HG03280 (cell line): ENCODE data around the gene ZNF385D.

ENCODE experiments used
- ATAC-seq: cut with Tn5 transposase; IDR thresholded peaks from one replicate; pipeline ENCODE4 v1.9.1; 2021; ENCODE audit warnings: mild to moderate bottlenecking, moderate library complexity; ENCODE audit not compliant: unreplicated experiment

The ZNF385D gene

DNA sequence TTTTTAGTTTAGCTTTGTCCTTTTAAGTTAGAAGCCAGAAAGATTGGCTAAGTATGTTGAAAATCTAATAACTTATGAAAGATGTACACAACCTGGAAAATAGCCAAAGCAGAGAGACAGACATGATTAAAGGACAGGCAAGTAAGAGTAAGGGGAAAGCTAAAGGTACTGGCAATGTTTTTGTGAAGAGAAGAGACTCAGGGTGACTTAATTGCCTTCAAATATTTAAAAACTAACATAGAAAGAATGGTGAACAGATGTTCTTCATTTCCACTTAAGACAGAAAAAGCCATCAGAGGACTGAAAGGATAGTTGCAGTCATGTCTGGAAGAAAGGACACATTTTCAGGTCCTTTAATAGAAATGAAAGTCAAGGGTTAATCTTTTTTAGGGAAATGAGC is 68.8 kb downstream of the ZNF385D start:
- no peak for ATAC-seq

DNA sequence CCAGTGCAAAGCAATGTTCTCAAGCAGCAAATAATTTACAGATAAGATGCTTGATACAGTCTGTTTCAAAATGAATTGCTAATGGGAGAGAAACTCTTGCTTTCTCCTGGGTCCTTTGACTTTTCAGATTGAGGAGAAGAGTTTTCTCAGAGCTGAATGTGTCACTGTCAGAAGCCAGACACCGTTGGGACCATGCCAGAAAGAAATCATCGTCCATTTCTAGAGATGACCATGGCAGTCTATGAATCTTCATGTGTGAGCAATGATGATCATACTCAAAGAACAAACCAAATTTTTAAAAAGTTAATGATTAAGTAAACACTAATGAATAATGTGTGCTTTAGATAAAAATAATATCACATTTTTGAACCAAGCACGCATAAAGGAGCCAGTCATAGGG is 77.6 kb downstream of the ZNF385D start:
- ATAC-seq, result no peak

DNA sequence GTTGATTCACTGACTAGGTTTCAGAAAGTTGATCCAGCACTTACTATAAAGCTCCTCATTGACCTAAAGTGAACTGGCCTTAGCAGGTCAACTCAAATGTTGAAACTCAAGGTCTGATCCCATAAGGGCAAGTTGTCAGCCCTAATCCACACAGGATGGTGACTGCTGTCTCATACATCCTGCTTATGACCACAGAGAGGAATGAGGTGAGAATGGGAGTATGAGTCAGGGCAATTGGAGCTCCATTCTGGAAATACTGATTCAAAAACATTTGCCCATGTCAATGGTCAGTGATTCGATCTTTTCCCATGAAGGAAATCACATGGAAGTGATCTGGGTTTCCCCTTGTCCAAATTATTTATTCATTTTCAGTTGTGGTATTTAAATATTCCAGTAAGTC is 78.7 kb downstream of the ZNF385D start:
- no peak for ATAC-seq

DNA sequence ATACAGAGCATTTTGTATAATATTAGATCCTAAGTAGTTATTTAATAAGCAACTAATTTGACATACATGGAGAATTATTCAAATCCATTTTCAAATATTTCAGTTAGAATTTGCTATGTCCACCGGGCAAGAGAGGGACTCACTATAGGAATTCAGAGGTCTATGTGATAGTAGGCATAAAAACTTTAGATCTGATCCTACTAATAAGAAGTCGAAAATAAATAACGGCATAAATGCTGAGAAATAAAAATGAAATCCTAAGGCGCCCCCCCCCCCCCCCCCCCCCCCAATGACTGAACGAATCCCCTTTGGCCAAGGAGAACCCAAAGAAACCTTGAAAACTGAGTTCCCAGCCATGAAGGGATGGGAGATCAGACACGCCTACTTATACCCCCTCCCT is 80.6 kb downstream of the ZNF385D start:
- ATAC-seq, result no peak

DNA sequence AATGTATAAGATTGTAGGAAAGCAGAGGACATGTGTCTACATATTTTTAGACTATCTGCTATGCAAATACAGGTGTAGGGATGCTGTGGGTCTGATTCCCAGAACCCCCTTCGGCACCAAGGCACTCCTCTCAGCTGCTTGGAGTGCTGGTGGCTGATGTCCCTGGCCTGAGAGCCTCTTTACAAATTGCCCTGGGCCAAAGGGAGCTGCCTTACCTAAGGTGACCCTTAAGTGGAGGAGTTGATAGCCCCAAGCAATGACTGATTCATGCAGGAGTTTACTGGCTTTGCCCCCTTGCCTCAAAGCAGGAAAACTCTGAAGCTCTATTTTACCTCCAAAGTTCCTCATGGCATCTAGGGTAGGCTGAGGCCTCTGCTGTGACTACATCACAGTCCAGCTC is 83.0 kb downstream of the ZNF385D start:
- no peak for ATAC-seq

DNA sequence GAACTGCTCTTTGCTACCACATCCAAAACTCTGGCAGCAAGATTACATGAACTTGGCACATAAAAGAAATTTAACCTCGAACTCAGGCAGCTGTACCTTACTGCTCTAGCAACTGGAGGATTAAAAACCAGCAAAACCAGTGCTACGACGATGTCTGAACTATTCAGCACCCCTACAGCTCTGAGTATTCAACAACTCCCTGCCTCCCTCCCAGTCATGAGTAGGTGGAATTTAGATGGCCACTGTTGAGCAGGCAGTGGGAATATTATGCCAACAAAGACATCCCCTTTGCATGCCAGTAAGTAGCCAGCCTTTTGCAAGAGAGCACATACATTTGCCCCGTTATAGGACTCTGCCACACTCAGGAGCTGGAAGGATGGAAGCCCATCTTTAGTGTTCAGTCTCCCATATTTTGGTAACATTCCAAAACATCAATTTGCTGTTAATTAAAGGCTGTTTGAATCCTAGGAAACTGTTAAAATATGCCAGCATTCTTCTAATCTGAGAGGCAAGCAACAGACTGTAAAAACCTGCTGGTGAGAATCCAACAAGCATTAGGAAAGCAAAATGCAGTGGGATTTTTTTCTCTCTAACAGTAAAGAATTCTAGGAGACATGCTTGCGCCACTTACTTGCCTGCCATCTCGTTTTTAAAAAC is 85.4 kb downstream of the ZNF385D start:
- ATAC-seq, result no peak

DNA sequence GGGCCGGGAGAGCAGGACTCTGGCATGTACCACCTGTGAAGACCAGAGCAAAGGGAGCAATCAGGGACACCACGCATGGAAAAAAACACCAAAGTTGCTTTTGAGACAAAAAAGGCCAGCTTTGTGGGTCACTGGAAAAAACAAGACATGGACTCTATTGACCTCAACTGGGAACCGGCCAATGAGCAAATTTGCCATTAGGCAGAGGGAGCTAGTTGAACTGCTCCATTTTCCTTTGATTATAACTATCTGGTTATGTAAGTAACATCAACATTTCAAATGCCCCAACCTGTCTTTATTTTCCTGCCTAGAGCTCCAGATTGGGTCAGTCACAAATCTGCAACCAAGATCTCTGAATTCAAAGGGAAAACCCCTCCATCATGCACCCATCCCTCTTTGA is 86.0 kb downstream of the ZNF385D start:
- ATAC-seq, result no peak

DNA sequence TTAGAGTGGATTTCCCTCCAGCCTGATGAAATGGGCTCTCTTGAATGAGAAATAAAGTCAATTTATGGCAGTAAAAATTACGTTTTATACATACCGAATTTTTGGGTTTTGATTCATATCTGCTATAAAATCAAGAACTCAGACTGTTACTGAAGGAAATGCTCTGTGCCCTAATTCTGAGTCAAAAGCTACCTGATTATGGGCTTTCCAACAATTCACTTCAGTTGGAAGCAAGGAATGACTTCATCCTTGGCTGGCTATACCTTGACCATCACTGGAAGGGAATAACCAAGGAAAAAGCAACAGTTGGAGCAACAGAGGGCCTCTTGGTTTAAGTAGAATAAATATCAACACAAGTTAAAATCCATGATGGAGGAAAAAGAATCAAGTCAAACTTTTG is 88.6 kb downstream of the ZNF385D start:
- ATAC-seq, result no peak

DNA sequence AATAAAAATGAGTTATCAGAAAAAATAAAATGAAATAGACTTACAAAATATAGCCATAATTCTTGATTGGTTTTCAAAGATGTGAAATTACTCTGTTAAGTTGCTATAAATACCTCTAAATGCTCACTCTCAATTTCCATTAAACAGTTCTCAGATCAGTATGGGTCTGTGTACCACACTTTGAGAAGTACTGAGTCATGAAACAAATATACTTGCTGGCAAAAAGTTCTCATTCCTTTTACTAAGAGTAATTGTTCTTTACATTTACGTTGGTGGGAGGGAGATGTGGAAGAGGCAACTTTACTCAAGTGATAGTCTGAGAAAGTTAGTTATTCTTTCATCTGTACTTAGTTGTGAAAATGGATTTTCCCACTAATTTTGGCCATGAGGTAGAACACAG is 96.3 kb downstream of the ZNF385D start:
- ATAC-seq, result no peak

DNA sequence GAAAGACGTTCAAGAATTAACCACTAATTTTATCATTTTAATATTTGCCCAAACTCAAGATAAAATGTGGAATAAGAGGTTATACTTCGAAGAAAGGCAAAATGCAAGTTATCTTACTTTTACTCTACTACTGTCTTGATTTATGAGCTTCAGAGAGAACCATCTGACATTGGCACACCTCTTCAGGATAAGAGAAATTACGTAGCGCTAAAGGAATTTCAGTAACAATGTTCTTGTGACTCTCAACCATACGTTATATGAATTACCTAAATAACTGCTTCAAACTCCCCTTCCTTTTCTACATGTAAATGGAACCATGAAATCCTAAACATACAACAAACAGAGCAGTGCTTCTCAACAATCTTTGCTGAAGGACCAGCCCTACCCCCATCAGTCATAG is 96.8 kb downstream of the ZNF385D start:
- no peak for ATAC-seq

DNA sequence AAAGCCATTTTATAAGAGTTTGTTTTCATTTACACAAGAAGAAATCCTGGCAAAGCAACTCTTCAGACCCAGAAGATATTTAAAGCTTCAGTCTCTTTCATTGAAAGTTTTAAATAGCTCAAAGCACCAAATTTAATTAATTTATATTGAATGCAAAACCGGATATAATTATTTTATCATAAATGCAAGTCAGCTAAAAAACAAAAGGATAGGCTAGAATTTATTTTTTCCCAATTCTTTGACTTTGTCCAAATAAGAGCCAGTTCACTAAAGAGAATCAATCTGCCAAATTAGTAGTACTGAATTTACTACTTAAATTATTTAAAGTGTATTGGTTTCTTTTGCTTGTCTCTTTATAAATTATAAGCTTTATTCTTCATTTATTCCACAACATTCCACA is 101.5 kb downstream of the ZNF385D start:
- no peak for ATAC-seq

DNA sequence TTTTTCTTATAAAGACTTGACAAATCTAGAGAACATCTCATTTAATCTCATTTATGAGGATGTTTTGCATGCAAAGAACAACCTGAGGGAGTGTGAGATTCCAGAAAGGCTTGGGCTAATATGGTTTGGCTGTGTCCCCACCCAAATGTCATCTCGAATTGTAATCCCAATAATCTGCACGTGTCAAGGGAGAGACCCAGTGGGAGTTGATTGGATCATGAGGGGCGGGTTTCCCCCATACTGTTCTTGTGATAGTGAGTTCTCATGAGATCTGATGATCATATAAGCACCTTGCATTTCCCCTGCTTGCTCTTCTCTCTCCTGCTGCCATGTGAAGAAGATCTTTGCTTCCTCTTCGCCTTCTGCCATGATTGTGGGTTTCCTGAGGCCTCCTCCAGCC is 103.0 kb downstream of the ZNF385D start:
- no peak for ATAC-seq

DNA sequence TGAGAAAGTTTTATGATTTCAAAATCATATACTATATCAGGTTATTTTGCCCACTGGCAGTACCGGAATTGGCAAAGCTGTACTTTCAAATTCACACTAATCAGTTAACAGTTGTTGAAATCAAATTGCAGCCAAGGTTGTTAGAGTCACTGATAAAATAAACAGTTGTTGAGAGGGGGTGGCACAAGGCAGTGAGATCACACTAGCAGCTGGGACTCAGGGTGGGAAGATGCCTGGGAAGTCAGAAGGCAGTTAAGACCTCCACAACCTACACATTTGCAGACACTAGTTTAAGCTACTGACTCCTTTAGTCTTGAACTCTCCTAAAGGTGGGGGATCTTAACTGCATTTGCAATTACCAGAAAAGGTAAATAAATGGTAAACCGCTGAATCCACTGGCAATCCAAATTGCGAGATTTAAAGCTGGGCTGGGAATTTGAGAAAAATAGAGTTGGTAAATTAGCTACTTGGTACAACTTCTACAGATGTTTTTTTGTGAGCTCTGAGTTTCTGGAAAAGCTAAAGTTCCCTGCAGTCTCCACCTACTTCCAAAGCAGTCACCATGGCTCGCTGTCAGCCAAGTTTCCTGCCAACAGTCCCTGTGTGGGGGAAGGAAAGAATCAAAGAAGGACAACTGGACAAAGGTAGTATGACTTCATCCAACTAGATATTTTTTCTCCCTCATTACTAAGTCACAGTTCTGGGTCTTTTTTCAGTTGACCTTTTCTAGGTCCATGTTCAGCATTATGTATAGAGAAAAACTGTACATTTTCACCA is 105.7 kb downstream of the ZNF385D start:
- ATAC-seq, result no peak

DNA sequence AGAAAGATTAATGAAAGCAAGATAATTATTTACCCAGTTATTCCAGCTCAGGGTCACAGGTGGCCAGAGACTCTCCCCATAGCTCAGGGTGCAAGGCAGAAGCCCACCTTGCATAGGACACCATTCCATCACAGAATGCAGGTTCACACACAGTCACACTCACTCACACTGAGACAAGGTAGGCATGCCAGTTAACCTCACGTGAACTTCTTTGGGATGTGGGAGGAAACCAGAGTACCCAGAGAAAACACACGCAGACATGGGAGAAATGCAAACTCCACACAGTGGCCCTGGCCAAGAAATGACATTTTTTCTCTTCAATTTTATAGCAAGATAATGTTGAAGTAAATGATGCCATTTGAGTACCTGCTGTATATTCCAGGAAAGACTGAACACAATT is 106.7 kb downstream of the ZNF385D start:
- ATAC-seq, result no peak

DNA sequence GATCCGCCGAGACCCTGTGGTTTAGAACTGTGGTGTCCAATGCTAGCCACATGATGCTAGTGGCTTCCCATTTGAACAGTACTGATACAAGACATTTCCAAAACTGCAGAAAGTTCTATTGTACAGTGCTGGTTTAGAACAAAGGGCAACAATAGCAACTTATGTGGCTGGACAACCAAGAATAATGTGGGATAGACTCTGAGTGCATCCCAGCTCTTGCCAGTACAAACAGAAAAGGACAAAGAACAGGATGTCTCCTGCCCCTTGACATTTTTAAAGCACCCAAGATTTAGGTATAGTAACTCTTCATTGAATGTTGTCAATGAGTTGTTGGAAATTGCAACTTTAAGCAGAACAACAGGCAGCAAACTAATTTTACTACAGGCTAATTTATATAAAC is 107.3 kb downstream of the ZNF385D start:
- ATAC-seq, result no peak

DNA sequence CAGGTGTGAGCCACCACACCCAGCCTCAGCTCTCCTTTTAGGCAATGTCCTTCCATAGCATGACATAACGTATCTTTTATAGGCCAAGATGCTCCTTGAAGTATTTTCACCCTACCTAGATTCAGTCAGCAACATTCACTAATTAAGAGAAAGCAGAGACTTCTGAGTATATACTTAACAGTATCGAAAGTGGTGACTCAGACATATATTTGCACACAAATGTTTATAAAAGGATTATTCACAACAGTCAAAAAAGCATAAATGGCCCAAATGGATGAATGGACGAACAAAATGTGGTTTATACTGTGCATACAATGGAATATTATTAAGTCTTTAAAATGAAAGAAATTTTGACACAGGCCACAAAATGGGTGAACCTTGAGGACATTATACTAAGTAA is 108.6 kb downstream of the ZNF385D start:
- no peak for ATAC-seq

DNA sequence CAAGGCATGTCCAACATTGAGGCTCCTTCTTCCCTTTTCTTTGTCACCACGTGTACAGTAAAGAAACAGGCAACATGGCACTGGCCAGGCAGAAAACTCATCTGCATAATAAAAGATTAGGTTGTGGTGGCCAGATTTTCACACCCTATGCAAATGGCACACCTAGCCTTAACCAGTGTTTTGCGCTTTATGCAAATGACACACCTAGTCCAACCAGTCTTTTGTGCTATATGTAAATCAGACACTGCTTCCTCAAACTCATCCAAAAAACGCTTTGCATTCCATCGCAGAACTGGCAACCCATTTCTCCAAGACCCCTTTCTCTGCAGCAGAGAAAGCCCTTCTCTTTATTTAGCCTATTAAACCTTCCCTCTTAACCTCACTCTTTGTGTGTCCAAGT is 109.1 kb downstream of the ZNF385D start:
- no peak for ATAC-seq

DNA sequence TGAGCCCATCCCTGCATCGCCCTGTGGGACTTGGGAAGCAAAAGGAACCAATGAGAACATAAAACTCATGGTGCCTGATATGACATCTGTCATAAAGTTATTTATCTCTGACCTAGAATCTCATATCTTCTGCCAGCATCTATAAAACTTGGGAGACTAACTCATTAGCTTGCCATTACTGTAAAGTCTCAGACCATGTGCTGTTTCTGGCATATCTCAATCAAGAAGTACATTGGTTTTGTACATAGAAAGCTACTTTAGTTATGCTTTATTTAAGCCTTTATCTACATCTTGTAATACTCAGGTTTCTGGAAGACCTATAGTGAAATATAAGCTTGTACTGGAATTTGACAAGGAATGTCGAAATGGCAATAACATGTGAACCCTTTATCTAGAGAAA is 112.5 kb downstream of the ZNF385D start:
- no peak for ATAC-seq

DNA sequence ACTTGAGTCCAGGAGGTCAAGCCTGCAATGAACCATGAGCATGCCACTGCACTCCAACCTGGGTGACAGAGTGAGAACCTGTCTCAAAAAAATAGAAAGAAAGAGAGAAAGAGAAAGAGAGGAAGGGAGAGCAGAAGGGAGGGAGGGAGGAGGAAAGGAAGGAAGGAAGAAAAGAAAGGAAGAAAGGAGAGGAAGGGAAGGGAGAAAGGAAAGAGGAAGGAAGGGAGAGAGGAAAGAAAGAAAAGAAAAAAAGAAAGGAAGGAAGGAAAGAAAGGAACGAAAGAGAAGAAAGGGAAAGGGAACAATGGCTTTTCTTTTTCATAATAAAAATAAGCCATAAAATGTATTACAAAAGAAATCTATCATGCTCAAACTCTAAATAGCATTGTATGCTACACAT is 116.9 kb downstream of the ZNF385D start:
- ATAC-seq, result no peak

DNA sequence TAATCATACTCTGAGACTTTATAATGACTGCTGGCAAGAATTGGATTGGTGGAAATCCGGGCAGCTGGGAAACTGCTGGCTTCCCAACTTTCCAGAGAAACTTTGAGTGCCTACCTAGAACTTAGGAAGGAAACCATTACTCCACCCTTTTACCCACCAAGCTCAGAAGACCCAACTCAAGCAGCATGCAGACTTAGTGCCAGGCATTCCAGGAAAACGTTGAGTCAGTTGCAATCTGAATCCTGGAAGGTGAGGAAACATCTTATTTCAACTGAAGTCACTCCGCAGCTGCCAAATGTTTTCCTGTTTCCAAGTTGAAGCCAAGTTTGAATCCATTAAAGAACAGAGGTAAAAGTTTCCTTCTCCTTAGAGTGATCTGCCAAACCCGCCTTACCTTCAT is 126.5 kb downstream of the ZNF385D start:
- ATAC-seq, result no peak

DNA sequence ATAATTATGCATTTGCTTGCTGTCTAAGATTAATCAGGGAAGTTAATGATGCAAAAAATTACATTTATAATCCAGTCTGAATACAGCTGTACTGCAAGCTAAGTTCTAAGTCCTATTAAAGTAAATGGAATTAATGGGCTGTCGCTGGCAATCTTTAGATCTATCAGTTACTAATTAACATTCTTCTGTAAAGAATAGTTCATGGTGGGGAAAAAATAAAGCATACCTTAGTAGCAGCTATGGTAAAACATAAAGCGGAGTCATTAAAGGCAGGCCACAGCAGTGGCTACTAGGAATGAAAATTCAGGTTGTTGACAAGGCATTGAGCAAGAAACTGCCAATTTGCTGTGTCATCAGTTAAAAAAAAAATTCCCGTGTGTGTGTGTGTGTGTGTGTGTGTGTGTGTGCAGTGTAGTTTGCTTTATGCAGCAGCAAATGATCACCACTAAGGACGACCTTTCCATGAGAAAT is 129.8 kb downstream of the ZNF385D start:
- ATAC-seq, result no peak

DNA sequence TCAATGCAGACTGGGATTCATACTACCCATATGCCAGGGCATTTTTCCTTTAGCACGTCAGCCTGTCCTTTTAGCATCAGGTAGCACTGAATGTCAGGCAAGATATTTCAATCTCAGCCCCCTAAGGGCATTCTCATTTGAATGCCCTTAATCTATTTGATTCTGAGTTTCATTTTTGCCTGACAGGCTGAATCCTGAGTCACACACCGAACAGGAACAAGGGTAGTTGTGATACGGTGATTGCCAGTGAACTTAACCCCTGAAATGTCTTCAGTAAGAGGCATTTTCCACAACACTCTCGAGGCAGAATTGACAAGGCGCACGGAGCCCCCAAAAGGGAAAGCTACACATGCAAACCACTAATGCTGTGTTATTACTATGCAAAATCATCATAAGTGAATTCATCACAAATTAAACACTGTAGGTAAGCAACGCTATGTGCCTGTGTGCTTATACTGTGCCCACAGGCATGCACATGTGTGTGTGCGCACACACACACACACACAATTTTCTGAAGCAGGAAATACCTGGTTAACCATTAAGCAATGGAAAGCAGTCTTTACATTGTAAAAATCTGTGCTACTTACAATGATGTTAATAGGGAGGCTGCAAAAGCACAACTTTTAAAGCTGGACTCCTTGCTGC is 130.4 kb downstream of the ZNF385D start:
- no peak for ATAC-seq
